H9 (cell line): ENCODE measurements around the gene KLHL14. TPM values are rescaled to one million over a fixed set of nuclear protein-coding genes. Genes with fewer than 3 reads are reported as not detected.

Experiments
- DNase-seq: peaks from one replicate; pipeline ENCODE4 v3.0.0-alpha.2; 2017
- H2AFZ ChIP-seq: one replicate; pipeline ENCODE4 v1.6.1; 2013; ENCODE audit warnings: mild to moderate bottlenecking, low read length, control low read depth, moderate library complexity
- H2AK5ac ChIP-seq: 2 replicates; pipeline ENCODE4 v1.6.1; 2013; ENCODE audit warnings: low read length, control low read depth, mixed read lengths; ENCODE audit not compliant: insufficient read length
- H2BK120ac ChIP-seq: one replicate; pipeline ENCODE4 v1.6.1; 2013; ENCODE audit warnings: low read depth, mild to moderate bottlenecking, low read length, control low read depth, inconsistent platforms; ENCODE audit not compliant: poor library complexity, severe bottlenecking
- H2BK12ac ChIP-seq: 2 replicates; pipeline ENCODE4 v1.6.1; 2013; ENCODE audit warnings: low read length, control low read depth, mixed read lengths, low read depth; ENCODE audit not compliant: insufficient read length
- H2BK15ac ChIP-seq: 2 replicates; pipeline ENCODE4 v1.6.1; 2013; ENCODE audit warnings: low read depth, low read length, control low read depth
- H2BK20ac ChIP-seq: one replicate; pipeline ENCODE4 v1.6.1; 2013; ENCODE audit warnings: low read depth, mild to moderate bottlenecking, low read length, control low read depth, inconsistent platforms; ENCODE audit not compliant: poor library complexity, severe bottlenecking
- H2BK5ac ChIP-seq: 2 replicates; pipeline ENCODE4 v1.6.1; 2013; ENCODE audit warnings: low read length, control low read depth, mixed read lengths; ENCODE audit not compliant: insufficient read length
- H3K14ac ChIP-seq: 2 replicates; pipeline ENCODE4 v1.6.1; 2013; ENCODE audit warnings: low read length, control low read depth; ENCODE audit not compliant: insufficient read depth
- H3K18ac ChIP-seq: 2 replicates; pipeline ENCODE4 v1.6.1; 2013; ENCODE audit warnings: low read depth, mild to moderate bottlenecking, mixed read lengths, low read length, control low read depth; ENCODE audit not compliant: insufficient read length
- H3K23ac ChIP-seq: 2 replicates; pipeline ENCODE4 v1.6.1; 2013; ENCODE audit warnings: low read length, control low read depth, mixed read lengths, low read depth; ENCODE audit not compliant: insufficient read length
- H3K23me2 ChIP-seq: 2 replicates; pipeline ENCODE4 v1.6.1; 2013; ENCODE audit warnings: low read depth, mild to moderate bottlenecking, mixed read lengths, low read length, control low read depth; ENCODE audit not compliant: insufficient read length, poor library complexity, severe bottlenecking
- H3K27ac ChIP-seq: 2 replicates; pipeline ENCODE4 v1.5.1; 2013; ENCODE audit warnings: low read length, control low read depth, mixed read lengths, low read depth; ENCODE audit not compliant: insufficient read length
- H3K27me3 ChIP-seq: 2 replicates; pipeline ENCODE4 v1.6.1; 2013; ENCODE audit warnings: low read length, control low read depth, inconsistent platforms; ENCODE audit not compliant: insufficient read depth
- H3K4ac ChIP-seq: 2 replicates; pipeline ENCODE4 v1.6.1; 2013; ENCODE audit warnings: low read depth, mild to moderate bottlenecking, control low read depth, inconsistent platforms, low read length, moderate library complexity
- H3K4me1 ChIP-seq: 2 replicates; pipeline ENCODE4 v1.6.1; 2013; ENCODE audit warnings: low read length, control low read depth, inconsistent platforms; ENCODE audit not compliant: insufficient read depth
- H3K4me2 ChIP-seq: 2 replicates; pipeline ENCODE4 v1.6.1; 2013; ENCODE audit warnings: low read length, control low read depth, mixed read lengths; ENCODE audit not compliant: insufficient read length, insufficient read depth
- H3K56ac ChIP-seq: 2 replicates; pipeline ENCODE4 v1.6.1; 2013; ENCODE audit warnings: low read depth, mild to moderate bottlenecking, mixed read lengths, low read length, control low read depth; ENCODE audit not compliant: insufficient read length
- H3K79me1 ChIP-seq: 2 replicates; pipeline ENCODE4 v1.6.1; 2013; ENCODE audit warnings: low read depth, mild to moderate bottlenecking, moderate library complexity, low read length, control low read depth, inconsistent platforms; ENCODE audit not compliant: insufficient read depth, poor library complexity, severe bottlenecking
- H3K79me2 ChIP-seq: 2 replicates; pipeline ENCODE4 v1.6.1; 2013; ENCODE audit warnings: low read length, control low read depth, inconsistent platforms; ENCODE audit not compliant: insufficient read depth
- H3K9ac ChIP-seq: 2 replicates; pipeline ENCODE4 v1.6.1; 2013; ENCODE audit warnings: low read length, control low read depth, mixed read lengths; ENCODE audit not compliant: insufficient read length; ENCODE audit errors: extremely low read depth
- H3K9me3 ChIP-seq: one replicate; pipeline ENCODE4 v1.6.1; 2013; ENCODE audit warnings: low read depth, low read length, inconsistent platforms; ENCODE audit not compliant: control insufficient read depth
- H3T11ph ChIP-seq: one replicate; pipeline ENCODE4 v1.6.1; 2013; ENCODE audit warnings: mild to moderate bottlenecking, low read length, control low read depth, inconsistent platforms
- H4K20me1 ChIP-seq: one replicate; pipeline ENCODE4 v1.6.1; 2013; ENCODE audit not compliant: control insufficient read depth, insufficient read length, insufficient read depth
- H4K5ac ChIP-seq: 2 replicates; pipeline ENCODE4 v1.6.1; 2013; ENCODE audit warnings: low read depth, mild to moderate bottlenecking, mixed read lengths, low read length, control low read depth; ENCODE audit not compliant: insufficient read length
- H4K8ac ChIP-seq: replicated peaks from 2 replicates; pipeline ENCODE4 v1.6.1; 2013; ENCODE audit warnings: low read length, control low read depth, mixed read lengths, low read depth; ENCODE audit not compliant: insufficient read length
- H4K91ac ChIP-seq: 2 replicates; pipeline ENCODE4 v1.6.1; 2013; ENCODE audit warnings: low read depth, mild to moderate bottlenecking, moderate library complexity, mixed read lengths, low read length, control low read depth; ENCODE audit not compliant: insufficient read length
- H3K27ac Mint-ChIP-seq, 3 experiments: 2 replicates in 2 of 3; 3 replicates in 1 of 3; pipeline ENCODE4 v1.8.0; 2020 to 2021; ENCODE audit warnings: mixed read lengths in 3 of 3, mild to moderate bottlenecking in 1 of 3, moderate library complexity in 1 of 3
- H3K27me3 Mint-ChIP-seq: 2 replicates; pipeline ENCODE4 v1.8.0; 2021; ENCODE audit warnings: low read depth, mild to moderate bottlenecking, moderate library complexity, mixed read lengths
- H3K36me3 Mint-ChIP-seq, 3 experiments: 2 replicates in 2 of 3; 3 replicates in 1 of 3; pipeline ENCODE4 v1.8.0; 2020 to 2021; ENCODE audit warnings: low read depth in 3 of 3, mixed read lengths in 3 of 3; ENCODE audit not compliant: insufficient read depth in 1 of 3
- H3K4me1 Mint-ChIP-seq, 2 experiments: 2 replicates each; pipeline ENCODE4 v1.8.0; 2020; ENCODE audit warnings: mixed read lengths in 2 of 2
- H3K4me3 Mint-ChIP-seq, 2 experiments: 2 replicates in 1 of 2; 3 replicates in 1 of 2; pipeline ENCODE4 v1.8.0; 2020 to 2021; ENCODE audit warnings: mild to moderate bottlenecking in 2 of 2, mixed read lengths in 2 of 2, moderate library complexity in 1 of 2
- H3K9me3 Mint-ChIP-seq, 2 experiments: 2 replicates in 1 of 2; 3 replicates in 1 of 2; pipeline ENCODE4 v1.8.0; 2020; ENCODE audit warnings: mild to moderate bottlenecking in 2 of 2, mixed read lengths in 2 of 2, moderate library complexity in 1 of 2
- WGBS: extraction: QIAGEN DNeasy Blood & Tissue Kit; methylation state at CpG from one replicate; pipeline ENCODE4 v1.1.7; 2013; ENCODE audit warnings: missing lambda C conversion rate, low lambda C conversion rate, mixed read lengths; ENCODE audit not compliant: insufficient read length; ENCODE audit errors: extremely low coverage; 5-methylcytosine and 5-hydroxymethylcytosine counted together
- total RNA-seq: library from RNA; stranded (reverse); gene quantifications from 2 replicates; pipeline ENCODE4 v1.2.1, GENCODE V29; 2021
- TF ChIP-seq, protein P1 (sequence below): fragments of 200-600 bp; sonication (generic); conservative IDR thresholded peaks from 3 replicates; pipeline ENCODE4 v1.8.0; 2021; ENCODE audit warnings: antibody characterized with exemption, mild to moderate bottlenecking

Gene KLHL14
- total RNA-seq, 1 experiment from 2014 or later, result 1.0 TPM

GRCh38 chr18:32805354-32805753 is 32.5 kb upstream of the KLHL14 start:
- no peak overlapping the region for H2AFZ ChIP-seq
- no peak overlapping the region for H4K8ac ChIP-seq
- no peak overlapping the region for H3T11ph ChIP-seq
- H4K5ac ChIP-seq, result no peak overlapping the region
- no peak overlapping the region for H3K18ac ChIP-seq
- H3K4me1 ChIP-seq, result no peaks in the 10 kb centered on the region
- H2BK15ac ChIP-seq, result no peak overlapping the region
- H2BK12ac ChIP-seq, result no peak overlapping the region
- H2BK20ac ChIP-seq, result no peak overlapping the region
- H2AK5ac ChIP-seq, result no peak overlapping the region
- no peaks in the 10 kb centered on the region for H3K36me3 Mint-ChIP-seq
- H3K9me3 ChIP-seq, result no peaks in the 10 kb centered on the region
- no peak overlapping the region for H3K56ac ChIP-seq
- no peak for DNase-seq
- no peak overlapping the region for H3K9ac ChIP-seq
- no peak overlapping the region for H3K4me2 ChIP-seq
- no peak overlapping the region for H3K14ac ChIP-seq
- H2BK120ac ChIP-seq, result no peak overlapping the region
- H3K4me1 Mint-ChIP-seq, result peaks cover 10 to 11% of the 10 kb centered on the region in 2 experiments
- H2BK5ac ChIP-seq, result no peak overlapping the region
- no peak overlapping the region for H3K27ac Mint-ChIP-seq
- no peaks in the 10 kb centered on the region for H4K20me1 ChIP-seq
- no peak overlapping the region for H3K23ac ChIP-seq
- no peaks in the 10 kb centered on the region for H3K23me2 ChIP-seq
- H3K79me1 ChIP-seq, result no peaks in the 10 kb centered on the region
- no peak overlapping the region for H3K4me3 Mint-ChIP-seq
- no peaks in the 10 kb centered on the region for H3K9me3 Mint-ChIP-seq
- TF ChIP-seq, protein P1, sequence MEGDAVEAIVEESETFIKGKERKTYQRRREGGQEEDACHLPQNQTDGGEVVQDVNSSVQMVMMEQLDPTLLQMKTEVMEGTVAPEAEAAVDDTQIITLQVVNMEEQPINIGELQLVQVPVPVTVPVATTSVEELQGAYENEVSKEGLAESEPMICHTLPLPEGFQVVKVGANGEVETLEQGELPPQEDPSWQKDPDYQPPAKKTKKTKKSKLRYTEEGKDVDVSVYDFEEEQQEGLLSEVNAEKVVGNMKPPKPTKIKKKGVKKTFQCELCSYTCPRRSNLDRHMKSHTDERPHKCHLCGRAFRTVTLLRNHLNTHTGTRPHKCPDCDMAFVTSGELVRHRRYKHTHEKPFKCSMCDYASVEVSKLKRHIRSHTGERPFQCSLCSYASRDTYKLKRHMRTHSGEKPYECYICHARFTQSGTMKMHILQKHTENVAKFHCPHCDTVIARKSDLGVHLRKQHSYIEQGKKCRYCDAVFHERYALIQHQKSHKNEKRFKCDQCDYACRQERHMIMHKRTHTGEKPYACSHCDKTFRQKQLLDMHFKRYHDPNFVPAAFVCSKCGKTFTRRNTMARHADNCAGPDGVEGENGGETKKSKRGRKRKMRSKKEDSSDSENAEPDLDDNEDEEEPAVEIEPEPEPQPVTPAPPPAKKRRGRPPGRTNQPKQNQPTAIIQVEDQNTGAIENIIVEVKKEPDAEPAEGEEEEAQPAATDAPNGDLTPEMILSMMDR, result no peak
- no peaks in the 10 kb centered on the region for H3K27me3 ChIP-seq
- WGBS, result no CpG with 5 or more reads among the region's 5 CpGs
- no peaks in the 10 kb centered on the region; the same call in 1 of the 2 replicates for H3K27me3 Mint-ChIP-seq
- no peaks in the 10 kb centered on the region for H3K79me2 ChIP-seq
- no peak overlapping the region for H4K91ac ChIP-seq
- H3K27ac ChIP-seq, result no peak overlapping the region
- no peak overlapping the region for H3K4ac ChIP-seq
